ENCODE measurements around the gene PANK2.

- TF ChIP-seq CTCF (conservative IDR thresholded peaks at IDR 0.05) (no peak), ZFX (IDR thresholded peaks at IDR 0.05) (no peak)
Observed at GRCh38 chr20:3976511-3976910, 87.3 kb downstream of the PANK2 start.
